Measurements from ENCODE around the gene ZFP1.
A peak's percentile ranks its signal among the peaks of the same experiment; 100 is the strongest.

The ZFP1 gene

GRCh38 chr16:75148311-75149195 is at the start of gene ZFP1:
TSS of gene ZFP1 (plus strand) at chr16:75148524. CDS start at chr16:75152952, 4,428 bp downstream.
- TF ChIP-seq CTCF (IDR thresholded peaks at IDR 0.05; ENCODE audit: low read depth, low read length) = no peak
- H3K4me3 ChIP-seq (ENCODE audit: low read depth, low read length) = peak within 1 kb of the TSS; percentile 91
- DNase-seq (ENCODE audit: low read depth, low spot score) = peak; percentile 91
- in situ Hi-C loops (cut with HindIII; ENCODE audit: low sequenced_read_pairs) = no loop called here

DNA sequence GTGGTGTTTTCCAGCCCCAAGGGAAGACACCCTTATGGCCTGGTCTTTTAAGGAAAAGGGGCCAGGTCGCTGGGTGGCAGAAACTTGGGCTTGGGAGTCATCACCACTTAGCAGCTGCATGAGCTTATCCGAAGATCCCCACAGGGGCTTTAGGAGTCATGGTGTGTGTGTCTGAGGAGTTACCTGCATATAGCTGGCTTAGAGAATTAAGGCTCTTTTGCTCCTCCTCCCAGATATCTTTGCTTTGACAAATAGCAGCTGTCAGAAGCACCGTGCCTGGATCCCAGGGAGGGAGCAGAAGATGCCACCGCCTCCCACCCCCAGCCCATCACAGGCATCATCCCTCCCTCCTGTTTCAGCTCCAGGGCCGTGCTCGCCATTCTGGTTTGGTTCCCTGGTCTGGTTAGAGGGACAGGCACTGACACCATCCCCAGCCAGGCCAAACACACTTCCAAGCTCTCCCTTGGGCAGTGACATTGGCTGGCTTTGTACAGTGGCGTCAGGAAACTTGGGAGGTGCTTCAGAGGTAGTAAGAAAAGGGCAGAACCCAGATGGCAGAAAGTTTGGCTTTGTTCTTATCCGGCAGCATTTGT is 49.2 kb upstream of the ZFP1 start:
- no peak overlapping the region for H3K4me3 ChIP-seq (ENCODE audit: low read depth, low read length)
- in situ Hi-C loops (cut with HindIII; ENCODE audit: low sequenced_read_pairs) = no loop called here
- no peak for TF ChIP-seq CTCF (IDR thresholded peaks at IDR 0.05; ENCODE audit: low read depth, low read length)
- no peak for DNase-seq (ENCODE audit: low read depth, low spot score)

DNA sequence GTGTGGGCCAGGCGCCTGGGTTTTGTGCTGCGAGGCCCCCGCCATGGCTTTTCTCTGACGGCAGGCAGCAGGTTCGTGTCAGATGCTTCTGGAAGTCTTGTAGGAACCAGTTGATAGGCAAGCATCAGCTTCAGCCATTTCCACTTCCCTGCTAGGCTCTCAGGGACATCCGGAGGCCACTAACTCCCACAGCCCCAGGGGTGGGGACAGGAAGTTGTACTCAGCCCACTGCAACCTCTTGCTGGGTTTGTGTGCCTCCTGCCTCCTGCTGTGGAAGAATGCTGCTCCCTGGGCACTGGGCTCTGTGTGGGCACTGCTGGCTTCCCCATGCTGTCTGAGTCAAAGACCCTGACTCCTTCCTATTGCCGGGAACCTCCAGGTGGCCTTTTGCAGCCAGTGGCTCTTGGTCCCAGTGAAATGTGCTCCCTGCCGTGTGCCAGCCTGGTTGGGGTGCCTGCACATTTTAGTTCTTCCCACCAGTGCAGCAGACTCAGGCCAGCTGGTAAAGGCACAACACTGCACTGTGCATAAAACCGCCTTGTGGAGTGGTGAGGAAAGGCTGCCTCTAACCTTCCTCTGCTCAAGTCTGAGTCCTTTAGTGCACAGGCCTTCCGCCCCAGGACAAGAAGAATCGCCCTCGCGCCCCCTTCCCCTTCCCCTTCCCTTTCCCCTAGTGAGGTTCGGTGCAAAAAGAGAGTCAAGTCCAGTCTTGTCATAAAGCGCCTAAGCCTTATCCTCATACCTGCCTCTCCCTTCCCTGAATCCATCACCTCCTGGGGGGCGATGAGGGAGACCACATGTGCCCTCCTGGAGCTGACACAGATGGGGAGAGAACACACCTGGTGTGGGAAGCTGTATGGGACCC is 48.4 kb upstream of the ZFP1 start:
- H3K4me3 ChIP-seq (ENCODE audit: low read depth, low read length) = no peak overlapping the region
- in situ Hi-C loops (cut with HindIII; ENCODE audit: low sequenced_read_pairs) = no loop called here
- DNase-seq (ENCODE audit: low read depth, low spot score) = no peak
- TF ChIP-seq CTCF (IDR thresholded peaks at IDR 0.05; ENCODE audit: low read depth, low read length) = no peak

- in situ Hi-C loops (cut with HindIII; ENCODE audit: low sequenced_read_pairs) = no loop called here
- DNase-seq (ENCODE audit: low read depth, low spot score) = no peak
- H3K4me3 ChIP-seq (ENCODE audit: low read depth, low read length) = no peak overlapping the region
- no peak for TF ChIP-seq CTCF (IDR thresholded peaks at IDR 0.05; ENCODE audit: low read depth, low read length)
These were observed 47.7 kb upstream of the ZFP1 start for GRCh38 chr16:75100603-75100990.

- no peak for DNase-seq (ENCODE audit: low read depth, low spot score)
- no peak overlapping the region for H3K4me3 ChIP-seq (ENCODE audit: low read depth, low read length)
- TF ChIP-seq CTCF (IDR thresholded peaks at IDR 0.05; ENCODE audit: low read depth, low read length) = no peak
- in situ Hi-C loops (cut with HindIII; ENCODE audit: low sequenced_read_pairs) = no loop called here
These were observed 46.7 kb upstream of the ZFP1 start for GRCh38 chr16:75101635-75102034.

DNA sequence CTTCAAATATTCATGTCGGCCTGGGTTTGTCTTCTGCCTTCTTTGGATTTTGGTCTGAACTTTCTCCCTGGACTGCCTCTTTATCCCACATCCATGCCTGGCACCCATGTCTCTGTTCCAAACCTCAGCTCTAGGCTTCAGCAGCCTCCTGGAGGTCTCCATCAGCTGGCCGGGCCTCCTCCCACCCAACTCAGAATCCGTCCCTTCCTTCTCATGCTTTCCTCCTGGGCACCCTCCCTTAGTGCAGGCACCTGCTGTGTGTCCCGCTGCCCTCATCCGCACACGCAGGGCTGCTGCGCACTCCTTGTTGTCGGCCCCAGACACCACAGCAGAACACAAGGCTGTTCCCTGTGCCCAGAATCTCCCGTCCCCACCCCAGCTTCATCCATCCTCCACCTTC is 45.7 kb upstream of the ZFP1 start:
- TF ChIP-seq CTCF (IDR thresholded peaks at IDR 0.05; ENCODE audit: low read depth, low read length) = no peak
- no peak for DNase-seq (ENCODE audit: low read depth, low spot score)
- no peak overlapping the region for H3K4me3 ChIP-seq (ENCODE audit: low read depth, low read length)
- in situ Hi-C loops (cut with HindIII; ENCODE audit: low sequenced_read_pairs) = no loop called here
